PC-9 (cell line): Measurements from ENCODE around the gene FNIP2. TPM values are rescaled to one million over a fixed set of nuclear protein-coding genes. Genes with fewer than 3 reads are reported as not detected.

ENCODE experiments used
- BruUV-seq: library from RNA; stranded (reverse); fragments of 400-500 nt; replicated peaks from 2 replicates; lab custom pipeline; 2021; lab: Mats Ljungman, UMichigan
- CTCF ChIA-PET: fragments of 300-600 bp; sonication (Branson Sonifier 250); formaldehyde crosslinking; loops from one replicate; lab custom pipeline; 2022; ENCODE audit warnings: antibody characterized with exemption; lab: Charles Lee
- POLR2A ChIA-PET: fragments of 300-600 bp; sonication (Branson Sonifier 250); formaldehyde crosslinking; loops from one replicate; lab custom pipeline; 2022; ENCODE audit warnings: antibody characterized with exemption; ENCODE audit not compliant: unreplicated experiment; lab: Charles Lee
- DNase-seq, 2 experiments: peaks; one replicate each; pipeline versions ENCODE4 v3.0.0 to v3.0.0-alpha.2; 2015 to 2022; ENCODE audit warnings: mixed read lengths in 1 of 2
- H2AFZ ChIP-seq: fragments of 200-600 bp; sonication (generic); 2 replicates; pipeline ENCODE4 v1.8.1; 2017; ENCODE audit warnings: antibody characterized with exemption
- H3F3A ChIP-seq: fragments of 200-600 bp; sonication (generic); 2 replicates; pipeline ENCODE4 v1.8.1; 2017; ENCODE audit warnings: antibody characterized with exemption, mild to moderate bottlenecking, low read depth; ENCODE audit not compliant: insufficient read depth
- H3K27ac ChIP-seq: fragments of 200-600 bp; sonication (generic); 2 replicates; pipeline ENCODE4 v1.6.1; 2016; ENCODE audit warnings: mixed run types
- H3K27me3 ChIP-seq: fragments of 200-600 bp; sonication (generic); 2 replicates; pipeline ENCODE4 v1.6.1; 2016; ENCODE audit warnings: low read depth, mixed run types; ENCODE audit not compliant: insufficient read depth
- H3K36me3 ChIP-seq: fragments of 200-600 bp; sonication (generic); 2 replicates; pipeline ENCODE4 v1.6.1; 2016; ENCODE audit warnings: low read depth, mixed run types
- H3K4me1 ChIP-seq: fragments of 200-600 bp; sonication (generic); replicated peaks from 2 replicates; pipeline ENCODE4 v1.6.1; 2016; ENCODE audit warnings: mixed run types; ENCODE audit not compliant: insufficient read depth
- H3K4me2 ChIP-seq: fragments of 200-600 bp; sonication (generic); 2 replicates; pipeline ENCODE4 v1.6.1; 2017; ENCODE audit warnings: mixed run types
- H3K4me3 ChIP-seq: fragments of 200-600 bp; sonication (generic); 2 replicates; pipeline ENCODE4 v1.6.1; 2016; ENCODE audit warnings: mixed run types
- H3K79me2 ChIP-seq: fragments of 200-600 bp; sonication (generic); 2 replicates; pipeline ENCODE4 v1.6.1; 2017; ENCODE audit warnings: low read depth, mixed run types
- H3K9me2 ChIP-seq: fragments of 200-600 bp; sonication (generic); 2 replicates; pipeline ENCODE4 v1.8.1; 2017; ENCODE audit warnings: mild to moderate bottlenecking; ENCODE audit not compliant: insufficient read depth
- H3K9me3 ChIP-seq: fragments of 200-600 bp; sonication (generic); 2 replicates; pipeline ENCODE4 v1.8.1; 2016; ENCODE audit warnings: low read depth; ENCODE audit not compliant: insufficient read depth
- H4K20me1 ChIP-seq: fragments of 200-600 bp; sonication (generic); 2 replicates; pipeline ENCODE4 v1.8.1; 2017; ENCODE audit not compliant: insufficient read depth
- CTCF ChIP-seq: fragments of 200-600 bp; sonication (generic); conservative IDR thresholded peaks from 2 replicates; pipeline ENCODE4 v1.6.1; 2017; ENCODE audit warnings: mixed run types, antibody characterized with exemption, mild to moderate bottlenecking, moderate library complexity
- EZH2 ChIP-seq: fragments of 200-600 bp; sonication (generic); IDR thresholded peaks from 2 replicates; pipeline ENCODE4 v1.8.0; 2017; ENCODE audit warnings: antibody characterized with exemption, low read depth
- intact Hi-C: fragments of 100-400 bp; cut with micrococcal nuclease; formaldehyde crosslinking; loops from one replicate; pipeline ENCODE4 v1.10.0; 2022; ENCODE audit not compliant: unreplicated experiment
- total RNA-seq: library from RNA; stranded (reverse); gene quantifications from 2 replicates; pipeline ENCODE4 v1.2.3, GENCODE V29; 2021

FNIP2 gene
- total RNA-seq, 1 experiment from 2014 or later = 2.5 TPM

- POLR2A ChIA-PET = no interaction called here
- no peak overlapping the region for H3K4me3 ChIP-seq
- no peaks in the 10 kb centered on the region for H3K9me2 ChIP-seq
- H3K79me2 ChIP-seq = no peaks in the 10 kb centered on the region
- H2AFZ ChIP-seq = no peak overlapping the region
- no peak for DNase-seq
- no TSS peak for BruUV-seq
- no peaks in the 10 kb centered on the region for H3K9me3 ChIP-seq
- no peaks in the 10 kb centered on the region for H4K20me1 ChIP-seq
- H3K27ac ChIP-seq = no peak overlapping the region
- H3K27me3 ChIP-seq = no peaks in the 10 kb centered on the region
- H3F3A ChIP-seq = no peaks in the 10 kb centered on the region
- TF ChIP-seq CTCF = no peak
- no peak for TF ChIP-seq EZH2
- H3K4me1 ChIP-seq = no peaks in the 10 kb centered on the region
- CTCF ChIA-PET = no interaction called here
- no peak overlapping the region for H3K4me2 ChIP-seq
- H3K36me3 ChIP-seq = no peaks in the 10 kb centered on the region
- intact Hi-C loops = no loop called here
Measured at GRCh38 chr4:158945529-158946108, 176.8 kb downstream of the FNIP2 start.

- CTCF ChIA-PET = no interaction called here
- Histone ChIP-seq H3K27ac (no peak overlapping the region), H3K4me2 (no peak overlapping the region), H4K20me1 (no peaks in the 10 kb centered on the region), H3K36me3 (no peaks in the 10 kb centered on the region), H3K9me3 (no peaks in the 10 kb centered on the region), H3K27me3 (no peaks in the 10 kb centered on the region), H3K9me2 (no peaks in the 10 kb centered on the region), H3K79me2 (no peaks in the 10 kb centered on the region), H3K4me1 (no peaks in the 10 kb centered on the region), H3F3A (no peaks in the 10 kb centered on the region), H2AFZ (no peak overlapping the region), H3K4me3 (no peak overlapping the region)
- BruUV-seq = no TSS peak
- DNase-seq = no peak
- TF ChIP-seq CTCF = no peak
- no peak for TF ChIP-seq EZH2
- intact Hi-C loops = no loop called here
- POLR2A ChIA-PET = no interaction called here
Measured at GRCh38 chr4:158946825-158947224, 178.0 kb downstream of the FNIP2 start.

- ChIA-PET CTCF (no interaction called here), POLR2A (no interaction called here)
- H3K9me3 ChIP-seq = 0 out of 2 replicates have a peak, but pooled peaks cover 7% of the 10 kb centered on the region
- H3K4me3 ChIP-seq = no peak overlapping the region
- H3K4me2 ChIP-seq = no peak overlapping the region
- H3K9me2 ChIP-seq = no peaks in the 10 kb centered on the region
- intact Hi-C loops = no loop called here
- no peaks in the 10 kb centered on the region for H3K36me3 ChIP-seq
- H3F3A ChIP-seq = no peaks in the 10 kb centered on the region
- H4K20me1 ChIP-seq = no peaks in the 10 kb centered on the region
- no peaks in the 10 kb centered on the region for H3K4me1 ChIP-seq
- no TSS peak for BruUV-seq
- no peaks in the 10 kb centered on the region for H3K27me3 ChIP-seq
- DNase-seq = peak in 1 of 2 experiments; percentile 9
- no peak for TF ChIP-seq CTCF
- TF ChIP-seq EZH2 = no peak
- no peak overlapping the region for H2AFZ ChIP-seq
- H3K27ac ChIP-seq = no peak overlapping the region
- no peaks in the 10 kb centered on the region for H3K79me2 ChIP-seq
Measured at GRCh38 chr4:158948071-158948470, 179.2 kb downstream of the FNIP2 start.
